Ovary (tissue), 9 donors: ENCODE results near the gene BRD4. TPM values are rescaled to one million over a fixed set of nuclear protein-coding genes. Genes with fewer than 3 reads are reported as not detected.
A peak's percentile ranks its signal among the peaks of the same experiment; 100 is the strongest.

ENCODE experiments used
- DNase-seq, 5 donors: peaks; one replicate each; pipeline ENCODE4 v3.0.0-alpha.2; 2019 to 2020
- H3K27ac ChIP-seq, 2 donors: fragments of 200-600 bp; one replicate each; pipeline versions ENCODE4 v1.5.1 to v1.8.0; 2019 to 2022
- H3K27me3 ChIP-seq: fragments of 200-600 bp; one replicate; pipeline ENCODE4 v1.8.0; 2022
- H3K36me3 ChIP-seq: fragments of 200-600 bp; sonication (generic); one replicate; pipeline ENCODE4 v1.5.1; 2019
- H3K4me1 ChIP-seq: one replicate; pipeline ENCODE4 v1.8.1; 2013; ENCODE audit warnings: mild to moderate bottlenecking, moderate library complexity; ENCODE audit not compliant: insufficient read depth
- H3K4me3 ChIP-seq: fragments of 200-600 bp; sonication (generic); one replicate; pipeline ENCODE4 v1.5.1; 2017
- H3K9me3 ChIP-seq, 2 donors: fragments of 200-600 bp in 1 of 2; sonication (generic) in 1 of 2; one replicate each; pipeline versions ENCODE4 v1.5.1 to v1.8.1; 2013 to 2019; ENCODE audit warnings: mild to moderate bottlenecking in 1 of 2, moderate library complexity in 1 of 2
- EP300 ChIP-seq: sonication (generic); formaldehyde crosslinking; IDR thresholded peaks from one replicate; pipeline ENCODE4 v1.6.1; 2017; ENCODE audit warnings: antibody characterized with exemption
- POLR2A ChIP-seq: fragments of 450-650 bp; IDR thresholded peaks from one replicate; pipeline ENCODE4 v1.6.1; 2017; ENCODE audit warnings: antibody characterized with exemption, mild to moderate bottlenecking, moderate library complexity
- WGBS, 3 donors: extraction: QIAGEN DNeasy Blood & Tissue Kit in 1 of 3; methylation state at CpG; one replicate each; pipeline versions ENCODE4 v1.1.5 to v1.1.7; 2013 to 2017; 5-methylcytosine and 5-hydroxymethylcytosine counted together
- intact Hi-C, 4 donors: fragments of 100-400 bp; cut with DNase I; formaldehyde crosslinking; loops; one replicate each; pipeline versions ENCODE4 v1.11.0 to v1.15.1; 2022 to 2023
- polyA plus RNA-seq, 2 donors: library from polyadenylated mRNA; stranded (reverse); fragments of 200-250 nt in 1 of 2; fragments of 350-450 nt in 1 of 2; fragmentation: Illumina TruSeq in 1 of 2; extraction: RNeasy Lipid Tissue Mini Kit (QIAGEN cat#74804) in 1 of 2; gene quantifications; one replicate each; pipeline ENCODE4 v1.2.3, GENCODE V29; 2013 to 2014
- total RNA-seq, 7 donors: library from RNA; depleted of rRNA in 2 of 7; stranded (reverse); fragments of >200 nt in 2 of 7; fragmentation: NEBNext Ultra II Directional in 3 of 7; extraction: Animal tissue kit (Norgen Biotek cat#: 25700) in 3 of 7; gene quantifications; one replicate each; pipeline versions ENCODE4 v1.1.0 to v1.2.4, GENCODE V29; 2016 to 2023
- TF ChIP-seq, protein P1 (sequence below), 3 donors: fragments of 450-650 bp in 2 of 3; fragments of 200-600 bp in 1 of 3; IDR thresholded peaks; one replicate each; pipeline versions ENCODE4 v1.5.1 to v1.8.0; 2016 to 2022; ENCODE audit warnings: antibody characterized with exemption in 3 of 3, mild to moderate bottlenecking in 1 of 3
- donor health status: DM: no; HTN: no; CAD: no; lungs with moderate emphysema.
- donor health status: DM: no; HTN: no; CAD: no.
- donor health status: Bipolar disorder and iron deficiency.
- donor health status: DM: yes; HTN: yes; CAD: no.
- donor health status: DM: no; HTN: no; CAD: no.
- donor health status: DM: yes; HTN: yes; CAD: no.

The BRD4 gene
- total and polyA plus RNA-seq, 9 donors = 19.6 to 127 (median 90.4) TPM

GRCh38 chr19:15241259-15241910 is 91.0 kb downstream of the BRD4 start:
- Histone ChIP-seq H3K27me3 (no peaks in the 10 kb centered on the region), H3K4me3 (no peak overlapping the region), H3K9me3 (no peaks in the 10 kb centered on the region), H3K4me1 (peaks cover 8% of the 10 kb centered on the region), H3K27ac (no peak overlapping the region), H3K36me3 (no peaks in the 10 kb centered on the region)
- TF ChIP-seq POLR2A (no peak), EP300 (no peak)
- TF ChIP-seq, protein P1, sequence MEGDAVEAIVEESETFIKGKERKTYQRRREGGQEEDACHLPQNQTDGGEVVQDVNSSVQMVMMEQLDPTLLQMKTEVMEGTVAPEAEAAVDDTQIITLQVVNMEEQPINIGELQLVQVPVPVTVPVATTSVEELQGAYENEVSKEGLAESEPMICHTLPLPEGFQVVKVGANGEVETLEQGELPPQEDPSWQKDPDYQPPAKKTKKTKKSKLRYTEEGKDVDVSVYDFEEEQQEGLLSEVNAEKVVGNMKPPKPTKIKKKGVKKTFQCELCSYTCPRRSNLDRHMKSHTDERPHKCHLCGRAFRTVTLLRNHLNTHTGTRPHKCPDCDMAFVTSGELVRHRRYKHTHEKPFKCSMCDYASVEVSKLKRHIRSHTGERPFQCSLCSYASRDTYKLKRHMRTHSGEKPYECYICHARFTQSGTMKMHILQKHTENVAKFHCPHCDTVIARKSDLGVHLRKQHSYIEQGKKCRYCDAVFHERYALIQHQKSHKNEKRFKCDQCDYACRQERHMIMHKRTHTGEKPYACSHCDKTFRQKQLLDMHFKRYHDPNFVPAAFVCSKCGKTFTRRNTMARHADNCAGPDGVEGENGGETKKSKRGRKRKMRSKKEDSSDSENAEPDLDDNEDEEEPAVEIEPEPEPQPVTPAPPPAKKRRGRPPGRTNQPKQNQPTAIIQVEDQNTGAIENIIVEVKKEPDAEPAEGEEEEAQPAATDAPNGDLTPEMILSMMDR (IDR thresholded peaks at IDR 0.05) = no peak
- no peak for DNase-seq
- intact Hi-C loops = no loop called here
- WGBS, 3 donors = 78 to 82% (median 81%) methylated on average over 9 of the region's 9 CpGs

- no peak for DNase-seq
- H3K27me3 ChIP-seq = no peaks in the 10 kb centered on the region
- no peaks in the 10 kb centered on the region for H3K36me3 ChIP-seq
- intact Hi-C loops = no loop called here
- TF ChIP-seq, protein P1 (IDR thresholded peaks at IDR 0.05) = no peak
- TF ChIP-seq EP300 (no peak), POLR2A (no peak)
- H3K9me3 ChIP-seq = no peaks in the 10 kb centered on the region
- H3K27ac ChIP-seq = no peak overlapping the region
- WGBS, 3 donors = 79 to 91% (median 88%) methylated on average over 9 of the region's 9 CpGs
- peaks cover 1% of the 10 kb centered on the region for H3K4me1 ChIP-seq
- H3K4me3 ChIP-seq = no peak overlapping the region
These were observed 91.8 kb downstream of the BRD4 start for GRCh38 chr19:15240515-15240914.

DNA sequence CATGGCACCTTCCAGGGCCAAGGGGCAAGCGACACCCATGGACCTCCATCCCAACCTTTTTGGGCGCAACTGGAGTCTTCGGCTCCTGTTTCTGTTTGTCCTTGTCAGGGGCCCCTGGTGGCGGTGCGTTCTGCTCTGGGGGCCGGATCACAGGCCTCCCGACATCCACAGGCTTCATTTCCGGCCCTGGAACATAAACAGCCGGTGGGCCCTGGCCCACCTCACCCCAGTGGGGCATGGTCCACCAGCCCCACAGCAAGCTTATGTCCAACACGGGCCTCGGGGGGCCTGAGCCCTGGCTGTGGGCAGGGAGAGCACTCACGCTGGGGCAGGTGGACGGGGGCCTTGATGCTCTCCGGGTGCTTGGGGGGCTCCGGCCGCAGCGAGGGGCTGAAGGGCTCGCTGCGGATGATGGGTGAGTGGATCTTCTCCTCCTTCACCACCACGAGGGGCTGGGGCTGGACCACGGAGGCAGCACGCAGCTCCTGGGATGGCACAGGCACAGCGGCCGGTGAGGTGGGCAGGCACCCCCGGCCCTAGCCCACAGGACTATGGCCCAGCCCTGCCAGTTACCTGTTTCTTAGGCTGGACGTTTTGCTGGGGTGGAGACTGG is 92.9 kb downstream of the BRD4 start:
- H3K36me3 ChIP-seq = no peaks in the 10 kb centered on the region
- 88 to 92% (median 90%) methylated on average over 26 of the region's 26 CpGs for WGBS, 3 donors
- TF ChIP-seq, protein P1 (IDR thresholded peaks at IDR 0.05) = no peak
- TF ChIP-seq EP300 (no peak), POLR2A (no peak)
- no peaks in the 10 kb centered on the region for H3K9me3 ChIP-seq
- no peak overlapping the region for H3K4me3 ChIP-seq
- H3K27me3 ChIP-seq = no peaks in the 10 kb centered on the region
- H3K4me1 ChIP-seq = peaks cover 1% of the 10 kb centered on the region
- intact Hi-C loops = no loop called here
- H3K27ac ChIP-seq = no peak overlapping the region
- peak in 1 of 5 donors; percentile 21 for DNase-seq

DNA sequence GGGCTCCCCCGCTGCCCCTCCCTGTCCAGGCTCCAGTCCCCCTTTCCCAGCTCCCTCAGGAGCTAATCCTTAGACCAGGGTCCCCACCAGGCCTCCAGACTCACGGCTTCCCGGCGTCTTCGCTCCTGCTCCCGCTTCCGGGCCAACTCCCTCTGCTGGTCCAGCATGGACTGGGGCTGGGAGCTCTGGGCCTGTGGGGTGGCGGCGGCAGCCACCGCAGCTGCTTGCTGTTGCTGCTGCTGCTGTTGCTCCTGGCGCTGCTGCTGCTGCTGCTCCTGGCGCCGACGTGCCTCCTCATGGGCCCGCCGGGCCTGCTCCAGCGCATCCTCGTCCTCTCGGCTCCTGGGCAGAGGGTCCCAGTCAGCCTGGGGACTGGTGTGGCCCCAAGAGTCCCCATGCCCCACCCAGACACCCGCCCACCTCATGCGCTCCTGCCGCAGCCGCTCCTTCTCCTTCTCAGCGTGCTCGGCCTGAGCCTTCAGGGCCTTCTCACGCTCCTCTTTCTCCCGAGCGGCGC is 93.6 kb downstream of the BRD4 start:
- H3K4me1 ChIP-seq = no peaks in the 10 kb centered on the region
- H3K9me3 ChIP-seq = no peaks in the 10 kb centered on the region
- peak in 1 of 5 donors; percentile 27 for DNase-seq
- intact Hi-C loops = no loop called here
- 89 to 90% (median 90%) methylated on average over 28 to 29 of the region's 29 CpGs for WGBS, 3 donors
- H3K27ac ChIP-seq = no peak overlapping the region
- H3K36me3 ChIP-seq = no peaks in the 10 kb centered on the region
- TF ChIP-seq EP300 (no peak), POLR2A (no peak)
- TF ChIP-seq, protein P1 (IDR thresholded peaks at IDR 0.05) = no peak
- H3K27me3 ChIP-seq = no peaks in the 10 kb centered on the region
- H3K4me3 ChIP-seq = no peak overlapping the region
